Fibroblast of mammary gland (primary cell): Measurements from ENCODE around the gene SLC38A5.

Source experiments
- DNase-seq: peaks from one replicate; pipeline ENCODE4 v3.0.0-alpha.2; 2010; ENCODE audit warnings: low read depth
- H3K4me3 ChIP-seq: 2 replicates; pipeline ENCODE4 v1.5.1; 2011; ENCODE audit warnings: low read depth, mild to moderate bottlenecking, low read length, moderate library complexity; ENCODE audit not compliant: control insufficient read depth
- CTCF ChIP-seq: conservative IDR thresholded peaks from 2 replicates; pipeline ENCODE4 v1.5.1; 2011; ENCODE audit warnings: low read depth, low read length, inconsistent platforms; ENCODE audit not compliant: control insufficient read depth, insufficient read depth

The SLC38A5 gene

GRCh38 chrX:48513670-48514069, 43.6 kb upstream of the SLC38A5 start:
- no peak for TF ChIP-seq CTCF
- no peak for DNase-seq
- H3K4me3 ChIP-seq: no peak overlapping the region

- no peak for DNase-seq
- no peak overlapping the region for H3K4me3 ChIP-seq
- no peak for TF ChIP-seq CTCF
Observed at GRCh38 chrX:48512371-48512935, 42.4 kb upstream of the SLC38A5 start.

- TF ChIP-seq CTCF: peak; percentile 41
- no peak overlapping the region for H3K4me3 ChIP-seq
- no peak for DNase-seq
Observed at GRCh38 chrX:48511560-48511959, 41.5 kb upstream of the SLC38A5 start.

- H3K4me3 ChIP-seq: peak overlapping the region; percentile 69
- TF ChIP-seq CTCF: no peak
- DNase-seq: no peak
Observed at GRCh38 chrX:48509619-48510018, 39.6 kb upstream of the SLC38A5 start.

GRCh38 chrX:48509245-48509590, 39.2 kb upstream of the SLC38A5 start:
- peak overlapping the region; percentile 69 for H3K4me3 ChIP-seq
- DNase-seq: no peak

GRCh38 chrX:48508400-48509244, 38.6 kb upstream of the SLC38A5 start, which contains the start of gene PORCN:
PORCN (plus strand) TSS chrX:48508992; CDS start chrX:48509821, 829 bp downstream.
- DNase-seq: peak; percentile 41
- no peak for TF ChIP-seq CTCF
- peak within 1 kb of the TSS; percentile 69 for H3K4me3 ChIP-seq

More at GRCh38 chrX:48509245-48509590, 39.2 kb upstream of the SLC38A5 start:
- no peak for TF ChIP-seq CTCF
